ENCODE measurements around the gene CRYBG3.

DNA sequence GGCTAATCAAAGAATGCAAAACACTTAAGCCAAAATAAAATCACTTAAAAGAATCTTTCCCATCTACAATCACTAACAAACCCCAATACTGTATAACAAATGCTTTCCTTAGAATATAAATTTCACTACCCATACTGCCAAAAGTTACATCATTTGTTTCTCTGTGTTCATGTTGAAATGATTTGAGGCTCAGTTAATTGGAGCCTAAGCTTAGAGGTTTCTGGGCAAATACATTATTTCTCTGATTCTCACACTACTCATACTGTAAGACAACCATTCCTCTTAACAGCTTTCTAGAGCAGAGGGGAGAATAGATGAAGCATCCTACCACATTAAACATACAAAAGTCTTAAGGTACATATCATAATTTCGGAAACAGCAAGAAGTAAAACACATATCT lies 148.3 kb downstream of the CRYBG3 start:
- TF ChIP-seq SP1 (IDR thresholded peaks at IDR 0.05) (no peak), JUND (IDR thresholded peaks at IDR 0.05) (no peak)
- TF ChIP-seq, protein P1, sequence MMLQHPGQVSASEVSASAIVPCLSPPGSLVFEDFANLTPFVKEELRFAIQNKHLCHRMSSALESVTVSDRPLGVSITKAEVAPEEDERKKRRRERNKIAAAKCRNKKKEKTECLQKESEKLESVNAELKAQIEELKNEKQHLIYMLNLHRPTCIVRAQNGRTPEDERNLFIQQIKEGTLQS (IDR thresholded peaks at IDR 0.05) = no peak
- TF ChIP-seq, protein P2, sequence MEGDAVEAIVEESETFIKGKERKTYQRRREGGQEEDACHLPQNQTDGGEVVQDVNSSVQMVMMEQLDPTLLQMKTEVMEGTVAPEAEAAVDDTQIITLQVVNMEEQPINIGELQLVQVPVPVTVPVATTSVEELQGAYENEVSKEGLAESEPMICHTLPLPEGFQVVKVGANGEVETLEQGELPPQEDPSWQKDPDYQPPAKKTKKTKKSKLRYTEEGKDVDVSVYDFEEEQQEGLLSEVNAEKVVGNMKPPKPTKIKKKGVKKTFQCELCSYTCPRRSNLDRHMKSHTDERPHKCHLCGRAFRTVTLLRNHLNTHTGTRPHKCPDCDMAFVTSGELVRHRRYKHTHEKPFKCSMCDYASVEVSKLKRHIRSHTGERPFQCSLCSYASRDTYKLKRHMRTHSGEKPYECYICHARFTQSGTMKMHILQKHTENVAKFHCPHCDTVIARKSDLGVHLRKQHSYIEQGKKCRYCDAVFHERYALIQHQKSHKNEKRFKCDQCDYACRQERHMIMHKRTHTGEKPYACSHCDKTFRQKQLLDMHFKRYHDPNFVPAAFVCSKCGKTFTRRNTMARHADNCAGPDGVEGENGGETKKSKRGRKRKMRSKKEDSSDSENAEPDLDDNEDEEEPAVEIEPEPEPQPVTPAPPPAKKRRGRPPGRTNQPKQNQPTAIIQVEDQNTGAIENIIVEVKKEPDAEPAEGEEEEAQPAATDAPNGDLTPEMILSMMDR (IDR thresholded peaks at IDR 0.05; ENCODE audit: low read depth, low read length, missing input control) = no peak
